WTC11 (cell line): ENCODE measurements around the gene BNC2. TPM values are rescaled to one million over a fixed set of nuclear protein-coding genes. Genes with fewer than 3 reads are reported as not detected.

Experiments
- ATAC-seq: fragments of 200-7000 bp; cut with Tn5 transposase; 2 replicates; pipeline ENCODE4 v1.10.0; 2021; ENCODE audit warnings: mild to moderate bottlenecking, moderate library complexity
- CTCF ChIA-PET: fragments of 300-600 bp; sonication (Branson Sonifier 250); formaldehyde crosslinking; loops from one replicate; lab custom pipeline; 2021; ENCODE audit warnings: antibody characterized with exemption; lab: Charles Lee
- POLR2A ChIA-PET: fragments of 350-600 bp; sonication (Branson Sonifier 250); formaldehyde crosslinking; loops from one replicate; lab custom pipeline; 2021; ENCODE audit warnings: antibody characterized with exemption; lab: Charles Lee
- DNase-seq: peaks from one replicate; pipeline ENCODE4 v3.0.0; 2021; ENCODE audit warnings: low spot score
- H3K27ac Mint-ChIP-seq: 2 replicates; pipeline ENCODE4 v1.8.0; 2021; ENCODE audit warnings: mixed read lengths
- H3K27me3 Mint-ChIP-seq: 2 replicates; pipeline ENCODE4 v1.8.0; 2021; ENCODE audit warnings: low read depth, mild to moderate bottlenecking, moderate library complexity, mixed read lengths
- H3K36me3 Mint-ChIP-seq: 2 replicates; pipeline ENCODE4 v1.8.0; 2021; ENCODE audit warnings: mixed read lengths
- H3K4me1 Mint-ChIP-seq: 2 replicates; pipeline ENCODE4 v1.8.0; 2022; ENCODE audit warnings: mixed read lengths
- H3K4me3 Mint-ChIP-seq: 2 replicates; pipeline ENCODE4 v1.8.0; 2021; ENCODE audit warnings: mild to moderate bottlenecking, moderate library complexity, mixed read lengths
- H3K9me3 Mint-ChIP-seq: 2 replicates; pipeline ENCODE4 v1.8.0; 2021; ENCODE audit warnings: mixed read lengths
- CTCF ChIP-seq: fragments of 200-600 bp; IDR thresholded peaks from 2 replicates; pipeline ENCODE4 v1.8.0; 2022; ENCODE audit warnings: antibody characterized with exemption
- E2F1 ChIP-seq: sonication (generic); formaldehyde crosslinking; IDR thresholded peaks from 2 replicates; pipeline ENCODE4 v1.8.0; 2022; ENCODE audit warnings: mild to moderate bottlenecking, missing genetic modification reagents
- ERG ChIP-seq: fragments of 250-450 bp; sonication (Bioruptor Pico); IDR thresholded peaks from 2 replicates; pipeline ENCODE4 v1.8.0; 2021; ENCODE audit warnings: mild to moderate bottlenecking
- FOXP4 ChIP-seq: sonication (generic); formaldehyde crosslinking; IDR thresholded peaks from 2 replicates; pipeline ENCODE4 v1.8.0; 2022; ENCODE audit warnings: mild to moderate bottlenecking, missing genetic modification reagents
- GRHL2 ChIP-seq: fragments of 250-450 bp; sonication (Bioruptor Pico); IDR thresholded peaks from 2 replicates; pipeline ENCODE4 v1.8.0; 2022; ENCODE audit warnings: mild to moderate bottlenecking, moderate library complexity; ENCODE audit not compliant: insufficient replicate concordance, severe bottlenecking
- GTF2I ChIP-seq: fragments of 250-450 bp; sonication (Bioruptor Pico); conservative IDR thresholded peaks from 2 replicates; pipeline ENCODE4 v1.4.0; 2021; ENCODE audit warnings: mild to moderate bottlenecking
- JAZF1 ChIP-seq: fragments of 250-450 bp; sonication (Bioruptor Pico); IDR thresholded peaks from 2 replicates; pipeline ENCODE4 v1.9.0; 2021; ENCODE audit warnings: moderate library complexity, mild to moderate bottlenecking, inconsistent platforms
- RELA ChIP-seq: sonication (generic); formaldehyde crosslinking; IDR thresholded peaks from 2 replicates; pipeline ENCODE4 v1.8.1; 2022; ENCODE audit warnings: missing genetic modification reagents, mild to moderate bottlenecking, borderline replicate concordance
- SMAD3 ChIP-seq: sonication (generic); formaldehyde crosslinking; IDR thresholded peaks from 2 replicates; pipeline ENCODE4 v1.8.0; 2022; ENCODE audit warnings: missing genetic modification reagents, mild to moderate bottlenecking, borderline replicate concordance
- STAT6 ChIP-seq: sonication (generic); formaldehyde crosslinking; conservative IDR thresholded peaks from 2 replicates; pipeline ENCODE4 v1.8.1; 2023; ENCODE audit warnings: mild to moderate bottlenecking, low read depth, missing genetic modification reagents, moderate library complexity
- TP53 ChIP-seq: sonication (generic); formaldehyde crosslinking; IDR thresholded peaks from 2 replicates; pipeline ENCODE4 v1.8.1; 2023; ENCODE audit warnings: mild to moderate bottlenecking, missing genetic modification reagents
- ZNF138 ChIP-seq: sonication (generic); formaldehyde crosslinking; conservative IDR thresholded peaks from 2 replicates; pipeline ENCODE4 v1.8.1; 2022; ENCODE audit warnings: mild to moderate bottlenecking, moderate library complexity, missing genetic modification reagents
- total RNA-seq: library from RNA; stranded (reverse); gene quantifications from 3 replicates; pipeline ENCODE4 v1.2.3, GENCODE V29; 2021
- TF ChIP-seq, protein P1 (sequence below): sonication (generic); formaldehyde crosslinking; IDR thresholded peaks from 2 replicates; pipeline ENCODE4 v1.8.0; 2022; ENCODE audit warnings: mild to moderate bottlenecking, missing genetic modification reagents
- TF ChIP-seq, protein P2 (sequence below): fragments of 250-450 bp; sonication (Bioruptor Pico); IDR thresholded peaks from 2 replicates; pipeline ENCODE4 v1.9.0; 2021; ENCODE audit warnings: mild to moderate bottlenecking
- TF ChIP-seq, protein P3 (sequence below): sonication (generic); formaldehyde crosslinking; IDR thresholded peaks from 2 replicates; pipeline ENCODE4 v1.8.1; 2023; ENCODE audit warnings: mild to moderate bottlenecking, missing genetic modification reagents, borderline replicate concordance

The BNC2 gene
- total RNA-seq, 1 experiment from 2014 or later, result 33.3 TPM

DNA sequence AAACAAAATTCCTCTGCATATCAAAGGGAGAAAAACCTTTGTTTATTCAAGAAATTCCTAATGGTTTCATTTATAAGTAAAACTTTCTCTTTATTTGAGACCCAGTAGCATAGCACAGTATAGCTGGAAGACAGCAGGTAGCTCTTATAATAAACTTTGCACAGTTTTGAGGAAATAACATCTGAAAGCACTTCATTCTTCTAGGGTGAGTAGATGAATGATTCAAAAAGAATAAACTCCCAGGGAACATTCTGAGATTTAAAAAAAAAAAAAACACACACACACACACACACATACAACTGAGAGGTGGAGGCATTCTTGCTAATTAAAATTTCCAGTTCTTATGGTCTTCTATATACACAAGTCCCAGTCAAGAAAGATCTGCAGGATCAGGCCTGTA is 197.3 kb downstream of the BNC2 start (continued):
- TF ChIP-seq, protein P1, sequence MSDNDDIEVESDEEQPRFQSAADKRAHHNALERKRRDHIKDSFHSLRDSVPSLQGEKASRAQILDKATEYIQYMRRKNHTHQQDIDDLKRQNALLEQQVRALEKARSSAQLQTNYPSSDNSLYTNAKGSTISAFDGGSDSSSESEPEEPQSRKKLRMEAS (CRISPR knock-in tag), result no peak
- TF ChIP-seq RELA (no peak), CTCF (no peak), FOXP4 (CRISPR knock-in tag) (no peak), ZNF138 (CRISPR knock-in tag) (no peak), GRHL2 (CRISPR knock-in tag) (no peak), E2F1 (CRISPR knock-in tag) (no peak), ERG (CRISPR knock-in tag) (no peak)
- TF ChIP-seq, protein P2, sequence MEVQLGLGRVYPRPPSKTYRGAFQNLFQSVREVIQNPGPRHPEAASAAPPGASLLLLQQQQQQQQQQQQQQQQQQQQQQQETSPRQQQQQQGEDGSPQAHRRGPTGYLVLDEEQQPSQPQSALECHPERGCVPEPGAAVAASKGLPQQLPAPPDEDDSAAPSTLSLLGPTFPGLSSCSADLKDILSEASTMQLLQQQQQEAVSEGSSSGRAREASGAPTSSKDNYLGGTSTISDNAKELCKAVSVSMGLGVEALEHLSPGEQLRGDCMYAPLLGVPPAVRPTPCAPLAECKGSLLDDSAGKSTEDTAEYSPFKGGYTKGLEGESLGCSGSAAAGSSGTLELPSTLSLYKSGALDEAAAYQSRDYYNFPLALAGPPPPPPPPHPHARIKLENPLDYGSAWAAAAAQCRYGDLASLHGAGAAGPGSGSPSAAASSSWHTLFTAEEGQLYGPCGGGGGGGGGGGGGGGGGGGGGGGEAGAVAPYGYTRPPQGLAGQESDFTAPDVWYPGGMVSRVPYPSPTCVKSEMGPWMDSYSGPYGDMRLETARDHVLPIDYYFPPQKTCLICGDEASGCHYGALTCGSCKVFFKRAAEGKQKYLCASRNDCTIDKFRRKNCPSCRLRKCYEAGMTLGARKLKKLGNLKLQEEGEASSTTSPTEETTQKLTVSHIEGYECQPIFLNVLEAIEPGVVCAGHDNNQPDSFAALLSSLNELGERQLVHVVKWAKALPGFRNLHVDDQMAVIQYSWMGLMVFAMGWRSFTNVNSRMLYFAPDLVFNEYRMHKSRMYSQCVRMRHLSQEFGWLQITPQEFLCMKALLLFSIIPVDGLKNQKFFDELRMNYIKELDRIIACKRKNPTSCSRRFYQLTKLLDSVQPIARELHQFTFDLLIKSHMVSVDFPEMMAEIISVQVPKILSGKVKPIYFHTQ, result no peak

DNA sequence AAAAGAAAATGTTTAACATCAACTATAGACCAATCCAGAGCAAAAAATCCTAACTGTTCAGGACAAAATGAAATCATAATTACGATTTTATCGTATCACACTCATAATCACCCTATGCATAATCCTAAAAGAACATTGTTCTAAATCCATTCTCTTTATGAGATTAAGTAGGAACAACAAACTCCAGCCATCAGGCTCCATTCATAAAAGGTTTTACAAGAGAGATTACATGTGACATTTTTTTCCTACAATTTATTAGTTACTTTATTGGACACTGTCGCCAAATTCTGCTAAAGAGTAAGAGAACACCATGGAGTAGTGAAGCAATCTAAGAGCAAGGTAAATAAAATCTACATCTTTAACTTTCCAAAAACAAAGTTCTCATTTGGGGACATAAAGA is 198.0 kb downstream of the BNC2 start:
- H3K4me1 Mint-ChIP-seq, result peaks cover 28% of the 10 kb centered on the region
- H3K27ac Mint-ChIP-seq, result no peak overlapping the region
- POLR2A ChIA-PET, result no interaction called here
- TF ChIP-seq TP53 (CRISPR knock-in tag) (no peak), GTF2I (CRISPR knock-in tag) (no peak), JAZF1 (CRISPR knock-in tag) (no peak), SMAD3 (CRISPR knock-in tag) (no peak), STAT6 (CRISPR knock-in tag) (no peak)
- TF ChIP-seq, protein P3, sequence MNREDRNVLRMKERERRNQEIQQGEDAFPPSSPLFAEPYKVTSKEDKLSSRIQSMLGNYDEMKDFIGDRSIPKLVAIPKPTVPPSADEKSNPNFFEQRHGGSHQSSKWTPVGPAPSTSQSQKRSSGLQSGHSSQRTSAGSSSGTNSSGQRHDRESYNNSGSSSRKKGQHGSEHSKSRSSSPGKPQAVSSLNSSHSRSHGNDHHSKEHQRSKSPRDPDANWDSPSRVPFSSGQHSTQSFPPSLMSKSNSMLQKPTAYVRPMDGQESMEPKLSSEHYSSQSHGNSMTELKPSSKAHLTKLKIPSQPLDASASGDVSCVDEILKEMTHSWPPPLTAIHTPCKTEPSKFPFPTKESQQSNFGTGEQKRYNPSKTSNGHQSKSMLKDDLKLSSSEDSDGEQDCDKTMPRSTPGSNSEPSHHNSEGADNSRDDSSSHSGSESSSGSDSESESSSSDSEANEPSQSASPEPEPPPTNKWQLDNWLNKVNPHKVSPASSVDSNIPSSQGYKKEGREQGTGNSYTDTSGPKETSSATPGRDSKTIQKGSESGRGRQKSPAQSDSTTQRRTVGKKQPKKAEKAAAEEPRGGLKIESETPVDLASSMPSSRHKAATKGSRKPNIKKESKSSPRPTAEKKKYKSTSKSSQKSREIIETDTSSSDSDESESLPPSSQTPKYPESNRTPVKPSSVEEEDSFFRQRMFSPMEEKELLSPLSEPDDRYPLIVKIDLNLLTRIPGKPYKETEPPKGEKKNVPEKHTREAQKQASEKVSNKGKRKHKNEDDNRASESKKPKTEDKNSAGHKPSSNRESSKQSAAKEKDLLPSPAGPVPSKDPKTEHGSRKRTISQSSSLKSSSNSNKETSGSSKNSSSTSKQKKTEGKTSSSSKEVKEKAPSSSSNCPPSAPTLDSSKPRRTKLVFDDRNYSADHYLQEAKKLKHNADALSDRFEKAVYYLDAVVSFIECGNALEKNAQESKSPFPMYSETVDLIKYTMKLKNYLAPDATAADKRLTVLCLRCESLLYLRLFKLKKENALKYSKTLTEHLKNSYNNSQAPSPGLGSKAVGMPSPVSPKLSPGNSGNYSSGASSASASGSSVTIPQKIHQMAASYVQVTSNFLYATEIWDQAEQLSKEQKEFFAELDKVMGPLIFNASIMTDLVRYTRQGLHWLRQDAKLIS (CRISPR knock-in tag), result no peak
- no peak for ATAC-seq
- no peak for DNase-seq
- H3K36me3 Mint-ChIP-seq, result no peaks in the 10 kb centered on the region
- H3K27me3 Mint-ChIP-seq, result no peaks in the 10 kb centered on the region
- CTCF ChIA-PET, result no interaction called here
- H3K9me3 Mint-ChIP-seq, result no peaks in the 10 kb centered on the region
- no peak overlapping the region for H3K4me3 Mint-ChIP-seq
